ENCODE measurements around the gene TMTC4. TPM values are rescaled to one million over a fixed set of nuclear protein-coding genes. Genes with fewer than 3 reads are reported as not detected.

The TMTC4 gene
- total RNA-seq, 2 donors from 2014 or later = 8.2 to 17.9 TPM

- no peaks in the 10 kb centered on the region for H3K4me1 ChIP-seq (ENCODE audit: control insufficient read depth in 1 of 2, low read depth in 2 of 2)
- DNase-seq (ENCODE audit: low spot score) (no peak), ATAC-seq (ENCODE audit: insufficient number of reproducible peaks, low FRiP score, low read depth) (no peak)
- H3K27ac ChIP-seq = no peak overlapping the region
- no peaks in the 10 kb centered on the region for H3K9me3 ChIP-seq
- H3K4me3 ChIP-seq = no peak overlapping the region
- H3K27me3 ChIP-seq (replicated peaks; ENCODE audit: insufficient read depth) = no peaks in the 10 kb centered on the region
- H3K36me3 ChIP-seq = peaks cover 8% of the 10 kb centered on the region
- TF ChIP-seq CTCF (IDR thresholded peaks at IDR 0.05) = no peak
These were observed 65.7 kb downstream of the TMTC4 start for GRCh38 chr13:100608906-100609305.

GRCh38 chr13:100608489-100608888 lies 66.1 kb downstream of the TMTC4 start:
- H3K4me1 ChIP-seq (ENCODE audit: control insufficient read depth in 1 of 2, low read depth in 2 of 2) = no peaks in the 10 kb centered on the region
- peaks cover 8% of the 10 kb centered on the region for H3K36me3 ChIP-seq
- no peaks in the 10 kb centered on the region for H3K27me3 ChIP-seq (replicated peaks; ENCODE audit: insufficient read depth)
- no peak overlapping the region for H3K27ac ChIP-seq
- no peak overlapping the region for H3K4me3 ChIP-seq
- no peak for ATAC-seq (ENCODE audit: insufficient number of reproducible peaks, low FRiP score, low read depth)
- no peak for TF ChIP-seq CTCF (IDR thresholded peaks at IDR 0.05)
- no peak for DNase-seq (ENCODE audit: low spot score)
- H3K9me3 ChIP-seq = no peaks in the 10 kb centered on the region

- no peak for TF ChIP-seq CTCF (IDR thresholded peaks at IDR 0.05)
- no peak for DNase-seq (ENCODE audit: low spot score)
- peaks cover 7% of the 10 kb centered on the region for H3K36me3 ChIP-seq
- no peak overlapping the region for H3K27ac ChIP-seq
- no peak for ATAC-seq (ENCODE audit: insufficient number of reproducible peaks, low FRiP score, low read depth)
- H3K4me3 ChIP-seq = no peak overlapping the region
- no peaks in the 10 kb centered on the region for H3K9me3 ChIP-seq
- no peaks in the 10 kb centered on the region for H3K27me3 ChIP-seq (replicated peaks; ENCODE audit: insufficient read depth)
- no peaks in the 10 kb centered on the region for H3K4me1 ChIP-seq (ENCODE audit: control insufficient read depth in 1 of 2, low read depth in 2 of 2)
These were observed 69.5 kb downstream of the TMTC4 start for GRCh38 chr13:100604918-100605710.

GRCh38 chr13:100602493-100603111 lies 72.0 kb downstream of the TMTC4 start:
- DNase-seq (ENCODE audit: low spot score) (no peak), ATAC-seq (ENCODE audit: insufficient number of reproducible peaks, low FRiP score, low read depth) (no peak)
- H3K4me1 ChIP-seq (ENCODE audit: control insufficient read depth in 1 of 2, low read depth in 2 of 2) = no peaks in the 10 kb centered on the region
- H3K36me3 ChIP-seq = peaks cover 2% of the 10 kb centered on the region
- H3K27ac ChIP-seq = no peak overlapping the region
- TF ChIP-seq CTCF (IDR thresholded peaks at IDR 0.05) = no peak
- no peaks in the 10 kb centered on the region for H3K27me3 ChIP-seq (replicated peaks; ENCODE audit: insufficient read depth)
- no peaks in the 10 kb centered on the region for H3K9me3 ChIP-seq
- no peak overlapping the region for H3K4me3 ChIP-seq

- Histone ChIP-seq H3K4me3 (no peak overlapping the region), H3K4me1 (ENCODE audit: control insufficient read depth in 1 of 2, low read depth in 2 of 2) (no peaks in the 10 kb centered on the region), H3K36me3 (no peaks in the 10 kb centered on the region), H3K27ac (no peak overlapping the region), H3K27me3 (replicated peaks; ENCODE audit: insufficient read depth) (no peaks in the 10 kb centered on the region), H3K9me3 (no peaks in the 10 kb centered on the region)
- TF ChIP-seq CTCF (IDR thresholded peaks at IDR 0.05) = no peak
- ATAC-seq (ENCODE audit: insufficient number of reproducible peaks, low FRiP score, low read depth) (no peak), DNase-seq (ENCODE audit: low spot score) (no peak)
These were observed 72.9 kb downstream of the TMTC4 start for GRCh38 chr13:100601716-100602115.
